ENCODE data around the gene FBXL22.

- TF ChIP-seq CTCF (conservative IDR thresholded peaks at IDR 0.05; ENCODE audit: low read length), result no peak
- TF ChIP-seq EZH2phosphoT487 (IDR thresholded peaks at IDR 0.05; ENCODE audit: borderline replicate concordance), result no peak
Observed at GRCh38 chr15:63587527-63587926, 9.7 kb upstream of the FBXL22 start.
